ENCODE measurements around the gene MZF1. TPM values are rescaled to one million over a fixed set of nuclear protein-coding genes. Genes with fewer than 3 reads are reported as not detected.
A peak's percentile ranks its signal among the peaks of the same experiment; 100 is the strongest.

MZF1 gene
- total and polyA plus RNA-seq, 9 of the 15 experiments (the other 6 are each of a cell fraction or from before 2014, with no cell fraction given): 0.31 to 29.3 (median 11.5) TPM

DNA sequence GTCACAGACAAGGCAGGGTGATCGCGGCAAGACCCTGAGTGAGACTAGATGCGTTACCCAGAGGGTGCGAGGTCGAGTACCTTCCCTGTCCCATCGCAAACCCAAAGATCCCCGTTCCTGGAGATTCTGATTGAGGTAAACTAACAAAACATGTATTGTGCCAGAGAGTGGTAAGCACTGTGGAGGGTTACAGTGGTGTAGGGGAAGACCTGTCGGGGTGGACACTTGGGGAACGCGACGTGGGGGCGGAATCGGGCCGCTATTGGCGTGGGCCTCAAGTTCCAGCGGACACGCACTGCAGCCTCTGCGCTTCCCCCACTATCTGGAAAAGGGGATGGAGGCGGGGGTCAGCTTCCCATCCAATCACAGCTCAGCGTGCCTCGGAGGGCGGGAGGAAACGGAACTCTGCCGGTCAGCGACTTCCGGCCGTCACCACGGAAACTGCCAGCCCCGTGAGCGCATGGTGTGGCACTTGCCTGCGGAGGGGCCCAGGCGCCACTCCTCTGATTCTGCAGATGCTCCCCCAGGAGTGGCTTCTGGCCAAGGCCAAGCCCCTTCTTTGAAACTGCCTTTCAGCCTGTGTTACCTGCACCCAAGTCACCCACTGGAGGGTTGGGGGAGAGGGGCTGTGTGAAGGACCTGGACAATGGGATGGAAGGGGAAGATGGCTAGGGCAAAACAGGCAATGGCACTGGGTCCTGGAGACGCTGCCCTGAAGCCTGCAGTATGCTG, 13.7 kb downstream of the MZF1 start (continued):
- TF ChIP-seq HNRNPK (IDR thresholded peaks at IDR 0.05; ENCODE audit: low read depth, low read length, poor library complexity, severe bottlenecking): no peak
- TF ChIP-seq, protein P1, sequence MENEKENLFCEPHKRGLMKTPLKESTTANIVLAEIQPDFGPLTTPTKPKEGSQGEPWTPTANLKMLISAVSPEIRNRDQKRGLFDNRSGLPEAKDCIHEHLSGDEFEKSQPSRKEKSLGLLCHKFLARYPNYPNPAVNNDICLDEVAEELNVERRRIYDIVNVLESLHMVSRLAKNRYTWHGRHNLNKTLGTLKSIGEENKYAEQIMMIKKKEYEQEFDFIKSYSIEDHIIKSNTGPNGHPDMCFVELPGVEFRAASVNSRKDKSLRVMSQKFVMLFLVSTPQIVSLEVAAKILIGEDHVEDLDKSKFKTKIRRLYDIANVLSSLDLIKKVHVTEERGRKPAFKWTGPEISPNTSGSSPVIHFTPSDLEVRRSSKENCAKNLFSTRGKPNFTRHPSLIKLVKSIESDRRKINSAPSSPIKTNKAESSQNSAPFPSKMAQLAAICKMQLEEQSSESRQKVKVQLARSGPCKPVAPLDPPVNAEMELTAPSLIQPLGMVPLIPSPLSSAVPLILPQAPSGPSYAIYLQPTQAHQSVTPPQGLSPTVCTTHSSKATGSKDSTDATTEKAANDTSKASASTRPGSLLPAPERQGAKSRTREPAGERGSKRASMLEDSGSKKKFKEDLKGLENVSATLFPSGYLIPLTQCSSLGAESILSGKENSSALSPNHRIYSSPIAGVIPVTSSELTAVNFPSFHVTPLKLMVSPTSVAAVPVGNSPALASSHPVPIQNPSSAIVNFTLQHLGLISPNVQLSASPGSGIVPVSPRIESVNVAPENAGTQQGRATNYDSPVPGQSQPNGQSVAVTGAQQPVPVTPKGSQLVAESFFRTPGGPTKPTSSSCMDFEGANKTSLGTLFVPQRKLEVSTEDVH (IDR thresholded peaks at IDR 0.05; ENCODE audit: low read depth, partially characterized antibody): peak; percentile 50
- TF ChIP-seq, protein P2, sequence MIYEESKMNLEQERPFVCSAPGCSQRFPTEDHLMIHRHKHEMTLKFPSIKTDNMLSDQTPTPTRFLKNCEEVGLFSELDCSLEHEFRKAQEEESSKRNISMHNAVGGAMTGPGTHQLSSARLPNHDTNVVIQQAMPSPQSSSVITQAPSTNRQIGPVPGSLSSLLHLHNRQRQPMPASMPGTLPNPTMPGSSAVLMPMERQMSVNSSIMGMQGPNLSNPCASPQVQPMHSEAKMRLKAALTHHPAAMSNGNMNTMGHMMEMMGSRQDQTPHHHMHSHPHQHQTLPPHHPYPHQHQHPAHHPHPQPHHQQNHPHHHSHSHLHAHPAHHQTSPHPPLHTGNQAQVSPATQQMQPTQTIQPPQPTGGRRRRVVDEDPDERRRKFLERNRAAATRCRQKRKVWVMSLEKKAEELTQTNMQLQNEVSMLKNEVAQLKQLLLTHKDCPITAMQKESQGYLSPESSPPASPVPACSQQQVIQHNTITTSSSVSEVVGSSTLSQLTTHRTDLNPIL (CRISPR knock-in tag; IDR thresholded peaks at IDR 0.05): no peak
- TF ChIP-seq ZNF79 (CRISPR knock-in tag; IDR thresholded peaks at IDR 0.05; ENCODE audit: low read depth): no peak
- no peak for TF ChIP-seq ZNF384 (IDR thresholded peaks at IDR 0.05; ENCODE audit: low read depth, low read length)
- TF ChIP-seq, protein P3, sequence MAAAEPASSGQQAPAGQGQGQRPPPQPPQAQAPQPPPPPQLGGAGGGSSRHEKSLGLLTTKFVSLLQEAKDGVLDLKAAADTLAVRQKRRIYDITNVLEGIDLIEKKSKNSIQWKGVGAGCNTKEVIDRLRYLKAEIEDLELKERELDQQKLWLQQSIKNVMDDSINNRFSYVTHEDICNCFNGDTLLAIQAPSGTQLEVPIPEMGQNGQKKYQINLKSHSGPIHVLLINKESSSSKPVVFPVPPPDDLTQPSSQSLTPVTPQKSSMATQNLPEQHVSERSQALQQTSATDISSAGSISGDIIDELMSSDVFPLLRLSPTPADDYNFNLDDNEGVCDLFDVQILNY (CRISPR knock-in tag; IDR thresholded peaks at IDR 0.05): 0 out of 2 replicates have a peak, but pooled peaks have one; percentile 17
- TF ChIP-seq BRF1 (IDR thresholded peaks at IDR 0.05; ENCODE audit: borderline replicate concordance, extremely low read depth, insufficient read length): no peak
- TF ChIP-seq OTX1 (CRISPR knock-in tag; IDR thresholded peaks at IDR 0.05): 0 out of 2 replicates have a peak, but pooled peaks have one; percentile 56
- TF ChIP-seq, protein P4, sequence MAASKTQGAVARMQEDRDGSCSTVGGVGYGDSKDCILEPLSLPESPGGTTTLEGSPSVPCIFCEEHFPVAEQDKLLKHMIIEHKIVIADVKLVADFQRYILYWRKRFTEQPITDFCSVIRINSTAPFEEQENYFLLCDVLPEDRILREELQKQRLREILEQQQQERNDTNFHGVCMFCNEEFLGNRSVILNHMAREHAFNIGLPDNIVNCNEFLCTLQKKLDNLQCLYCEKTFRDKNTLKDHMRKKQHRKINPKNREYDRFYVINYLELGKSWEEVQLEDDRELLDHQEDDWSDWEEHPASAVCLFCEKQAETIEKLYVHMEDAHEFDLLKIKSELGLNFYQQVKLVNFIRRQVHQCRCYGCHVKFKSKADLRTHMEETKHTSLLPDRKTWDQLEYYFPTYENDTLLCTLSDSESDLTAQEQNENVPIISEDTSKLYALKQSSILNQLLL (CRISPR knock-in tag; IDR thresholded peaks at IDR 0.05; ENCODE audit: borderline replicate concordance): no peak
- TF ChIP-seq, protein P5, sequence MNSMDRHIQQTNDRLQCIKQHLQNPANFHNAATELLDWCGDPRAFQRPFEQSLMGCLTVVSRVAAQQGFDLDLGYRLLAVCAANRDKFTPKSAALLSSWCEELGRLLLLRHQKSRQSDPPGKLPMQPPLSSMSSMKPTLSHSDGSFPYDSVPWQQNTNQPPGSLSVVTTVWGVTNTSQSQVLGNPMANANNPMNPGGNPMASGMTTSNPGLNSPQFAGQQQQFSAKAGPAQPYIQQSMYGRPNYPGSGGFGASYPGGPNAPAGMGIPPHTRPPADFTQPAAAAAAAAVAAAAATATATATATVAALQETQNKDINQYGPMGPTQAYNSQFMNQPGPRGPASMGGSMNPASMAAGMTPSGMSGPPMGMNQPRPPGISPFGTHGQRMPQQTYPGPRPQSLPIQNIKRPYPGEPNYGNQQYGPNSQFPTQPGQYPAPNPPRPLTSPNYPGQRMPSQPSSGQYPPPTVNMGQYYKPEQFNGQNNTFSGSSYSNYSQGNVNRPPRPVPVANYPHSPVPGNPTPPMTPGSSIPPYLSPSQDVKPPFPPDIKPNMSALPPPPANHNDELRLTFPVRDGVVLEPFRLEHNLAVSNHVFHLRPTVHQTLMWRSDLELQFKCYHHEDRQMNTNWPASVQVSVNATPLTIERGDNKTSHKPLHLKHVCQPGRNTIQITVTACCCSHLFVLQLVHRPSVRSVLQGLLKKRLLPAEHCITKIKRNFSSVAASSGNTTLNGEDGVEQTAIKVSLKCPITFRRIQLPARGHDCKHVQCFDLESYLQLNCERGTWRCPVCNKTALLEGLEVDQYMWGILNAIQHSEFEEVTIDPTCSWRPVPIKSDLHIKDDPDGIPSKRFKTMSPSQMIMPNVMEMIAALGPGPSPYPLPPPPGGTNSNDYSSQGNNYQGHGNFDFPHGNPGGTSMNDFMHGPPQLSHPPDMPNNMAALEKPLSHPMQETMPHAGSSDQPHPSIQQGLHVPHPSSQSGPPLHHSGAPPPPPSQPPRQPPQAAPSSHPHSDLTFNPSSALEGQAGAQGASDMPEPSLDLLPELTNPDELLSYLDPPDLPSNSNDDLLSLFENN (IDR thresholded peaks at IDR 0.05; ENCODE audit: low read depth in 2 of 2, low read length in 2 of 2): no peak
- TF ChIP-seq BCL6 (CRISPR knock-in tag; IDR thresholded peaks at IDR 0.05): no peak

Measured in K562 (cell line).